Mucosa of stomach (tissue), 1 donor: ENCODE results near the gene PELI1.
A peak's percentile ranks its signal among the peaks of the same experiment; 100 is the strongest.

Experiments
- H3K27me3 ChIP-seq: one replicate; pipeline ENCODE4 v1.7.0; 2013; ENCODE audit warnings: mild to moderate bottlenecking, low read length; ENCODE audit not compliant: control insufficient read depth, insufficient read depth
- H3K36me3 ChIP-seq: one replicate; pipeline ENCODE4 v1.7.0; 2013; ENCODE audit warnings: low read length; ENCODE audit not compliant: control insufficient read depth, insufficient read depth
- H3K4me1 ChIP-seq: one replicate; pipeline ENCODE4 v1.7.0; 2013; ENCODE audit warnings: mild to moderate bottlenecking, low read length; ENCODE audit not compliant: control insufficient read depth, insufficient read depth
- H3K4me3 ChIP-seq: one replicate; pipeline ENCODE4 v1.7.0; 2013; ENCODE audit warnings: low read length
- H3K9ac ChIP-seq: one replicate; pipeline ENCODE4 v1.7.0; 2013; ENCODE audit warnings: mild to moderate bottlenecking, low read length, moderate library complexity
- H3K9me3 ChIP-seq: one replicate; pipeline ENCODE4 v1.7.0; 2013; ENCODE audit warnings: mild to moderate bottlenecking, low read length, moderate library complexity; ENCODE audit not compliant: control insufficient read depth
- donor health status: Pancreatic carcinoma.

Gene PELI1

DNA sequence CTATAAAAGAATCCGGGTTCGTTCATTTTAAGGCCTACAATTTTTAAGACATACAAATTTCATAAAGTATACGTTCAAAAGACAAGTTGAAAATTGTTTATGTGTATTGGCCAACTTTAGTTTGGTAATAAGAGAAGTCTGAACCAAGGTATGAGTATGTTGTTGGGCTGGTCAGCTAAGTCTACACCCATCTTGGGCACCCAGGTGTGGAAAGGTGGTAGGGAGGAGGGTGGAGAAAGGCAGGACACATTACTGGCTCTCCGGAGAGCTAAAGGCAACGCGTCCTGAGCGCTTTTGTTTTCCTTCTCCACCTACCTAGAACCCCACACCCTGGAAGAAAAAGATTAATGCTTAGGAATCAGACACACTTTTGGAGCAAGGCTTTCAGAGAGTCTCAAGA is 899 bp upstream of the PELI1 start:
- H3K9me3 ChIP-seq: no peaks in the 10 kb centered on the region
- peak overlapping the region; percentile 58 for H3K9ac ChIP-seq
- H3K4me3 ChIP-seq: no peak overlapping the region
- H3K36me3 ChIP-seq: no peaks in the 10 kb centered on the region
- no peaks in the 10 kb centered on the region for H3K27me3 ChIP-seq
- peaks cover 20% of the 10 kb centered on the region for H3K4me1 ChIP-seq

DNA sequence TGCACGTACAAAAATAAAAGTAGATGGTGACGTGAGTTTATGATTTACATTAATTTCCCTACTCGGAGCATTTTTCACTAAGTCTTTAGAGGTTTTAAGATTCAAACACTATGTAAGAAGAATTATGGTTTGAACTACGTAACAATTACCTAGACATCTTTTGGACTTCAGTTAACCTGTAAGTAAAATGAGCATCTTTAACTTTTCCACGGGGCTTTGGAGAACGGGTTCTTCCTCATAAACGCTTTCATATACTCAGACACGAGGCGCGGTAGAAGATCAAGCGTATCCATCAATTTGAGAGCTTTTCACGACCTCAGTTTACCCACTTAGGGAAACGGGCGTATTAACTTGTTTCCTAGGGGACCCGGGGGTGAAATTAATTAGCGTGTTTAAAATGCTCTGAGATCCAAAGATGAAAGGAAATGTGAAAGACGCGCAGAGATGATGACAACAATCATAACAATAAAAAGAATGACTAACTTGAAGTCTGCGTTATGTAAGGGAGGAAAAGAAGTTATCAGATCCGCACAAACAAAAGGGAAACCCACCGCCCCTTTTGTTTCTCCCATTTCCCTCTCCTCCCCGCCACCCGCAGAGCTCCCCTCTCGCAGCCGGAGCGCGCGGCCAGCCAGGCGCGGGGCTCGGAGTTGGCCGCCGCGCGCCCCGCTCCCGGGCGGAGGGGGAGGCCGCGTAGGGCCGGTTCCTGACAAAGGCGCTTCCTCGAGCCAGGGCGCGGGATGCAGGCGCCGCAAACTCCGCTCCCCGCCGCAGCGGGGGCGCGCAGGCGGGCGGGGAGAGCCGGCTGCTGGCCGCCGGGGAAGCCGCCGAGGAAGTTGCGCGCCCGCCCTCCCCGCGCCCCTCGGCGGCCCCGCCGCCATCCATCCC is 807 bp downstream of the PELI1 start:
- Histone ChIP-seq H3K36me3 (no peaks in the 10 kb centered on the region), H3K4me3 (peak overlapping the region; percentile 80), H3K27me3 (no peaks in the 10 kb centered on the region), H3K9ac (peak overlapping the region; percentile 94), H3K9me3 (no peaks in the 10 kb centered on the region), H3K4me1 (peaks cover 27% of the 10 kb centered on the region)

DNA sequence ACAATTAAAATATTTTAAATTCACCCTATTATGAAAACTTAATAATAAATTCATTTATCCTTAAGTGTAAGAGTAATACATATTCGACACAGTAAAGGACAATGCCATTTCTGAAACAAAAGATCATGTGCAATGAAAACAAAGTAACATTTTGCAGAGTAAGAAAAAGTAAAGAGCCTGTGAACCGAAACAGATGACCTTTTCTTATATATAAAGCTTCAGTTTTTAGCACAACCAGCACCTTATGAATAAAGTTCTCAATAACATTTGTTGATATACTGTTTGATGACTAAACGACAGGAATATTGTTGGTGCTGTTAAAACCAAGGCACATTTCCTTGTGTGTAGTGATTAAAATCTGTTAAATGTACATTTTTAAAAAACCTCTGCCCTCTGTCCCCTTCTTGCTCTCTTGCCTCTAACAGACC is 1.5 kb downstream of the PELI1 start:
- H3K27me3 ChIP-seq: no peaks in the 10 kb centered on the region
- peaks cover 33% of the 10 kb centered on the region for H3K4me1 ChIP-seq
- H3K36me3 ChIP-seq: no peaks in the 10 kb centered on the region
- no peaks in the 10 kb centered on the region for H3K9me3 ChIP-seq
- H3K9ac ChIP-seq: peak overlapping the region; percentile 94
- peak overlapping the region; percentile 80 for H3K4me3 ChIP-seq

DNA sequence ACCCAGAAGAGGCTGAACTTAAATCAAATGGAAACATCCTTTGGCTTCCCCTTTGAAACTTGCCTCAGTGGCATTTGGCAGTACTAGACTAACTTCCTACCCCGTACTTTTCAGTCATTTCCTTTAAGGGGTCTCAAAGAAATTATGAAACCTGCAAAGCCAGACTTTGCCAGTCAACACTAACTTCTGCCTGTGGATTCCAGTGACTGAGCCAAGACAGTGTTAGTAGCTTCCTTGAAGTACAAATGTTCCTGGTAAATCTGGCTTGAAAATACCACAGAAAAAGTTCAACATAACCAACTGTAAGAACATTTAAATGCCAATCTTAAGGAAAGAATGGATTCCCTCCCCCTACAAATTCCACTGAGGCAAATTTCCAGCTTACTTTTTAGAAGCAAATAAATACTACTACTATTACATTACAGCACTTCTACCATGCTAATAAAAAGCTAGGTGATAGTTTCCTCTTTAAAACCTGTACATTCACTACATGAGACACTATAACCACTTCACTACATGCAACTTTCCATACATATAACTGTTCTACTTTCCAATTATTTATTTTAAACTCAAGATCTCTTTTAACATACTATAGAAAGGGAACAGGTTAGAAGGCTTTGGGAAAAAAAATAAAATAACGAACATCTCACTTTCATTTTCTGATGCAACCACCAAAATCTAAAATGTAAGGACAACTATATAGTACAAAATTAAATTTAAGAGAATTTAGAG is 2.4 kb downstream of the PELI1 start:
- H3K4me3 ChIP-seq: peak overlapping the region; percentile 14
- peak overlapping the region; percentile 94 for H3K9ac ChIP-seq
- H3K27me3 ChIP-seq: no peaks in the 10 kb centered on the region
- no peaks in the 10 kb centered on the region for H3K36me3 ChIP-seq
- peaks cover 37% of the 10 kb centered on the region for H3K4me1 ChIP-seq
- H3K9me3 ChIP-seq: no peaks in the 10 kb centered on the region

DNA sequence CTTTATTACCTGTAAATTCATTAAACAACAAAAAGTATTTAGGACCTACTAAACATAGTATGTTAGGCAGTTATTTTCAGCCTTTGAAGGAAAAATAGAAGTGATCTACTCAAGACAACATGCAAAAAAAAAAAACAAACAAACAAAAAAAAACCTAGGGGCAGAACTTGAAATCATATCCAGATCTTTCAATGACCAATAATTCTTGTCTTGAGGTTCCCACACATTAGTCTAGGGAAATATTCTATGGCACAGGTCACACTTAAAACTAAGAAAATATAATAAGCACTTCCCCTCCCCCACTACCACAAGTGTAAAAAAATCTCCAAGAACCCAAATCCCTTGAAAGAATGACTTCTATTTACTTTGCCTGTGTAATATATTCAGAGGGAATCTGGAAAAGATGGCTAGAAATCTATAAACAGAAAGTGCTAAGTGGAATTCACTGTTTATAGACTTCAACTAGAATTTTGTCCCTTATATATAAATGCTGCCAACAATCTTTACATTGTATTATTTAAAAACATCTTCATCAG is 3.5 kb downstream of the PELI1 start:
- Histone ChIP-seq H3K4me3 (no peak overlapping the region), H3K9me3 (no peaks in the 10 kb centered on the region), H3K27me3 (no peaks in the 10 kb centered on the region), H3K4me1 (peaks cover 33% of the 10 kb centered on the region), H3K36me3 (no peaks in the 10 kb centered on the region), H3K9ac (no peak overlapping the region)

DNA sequence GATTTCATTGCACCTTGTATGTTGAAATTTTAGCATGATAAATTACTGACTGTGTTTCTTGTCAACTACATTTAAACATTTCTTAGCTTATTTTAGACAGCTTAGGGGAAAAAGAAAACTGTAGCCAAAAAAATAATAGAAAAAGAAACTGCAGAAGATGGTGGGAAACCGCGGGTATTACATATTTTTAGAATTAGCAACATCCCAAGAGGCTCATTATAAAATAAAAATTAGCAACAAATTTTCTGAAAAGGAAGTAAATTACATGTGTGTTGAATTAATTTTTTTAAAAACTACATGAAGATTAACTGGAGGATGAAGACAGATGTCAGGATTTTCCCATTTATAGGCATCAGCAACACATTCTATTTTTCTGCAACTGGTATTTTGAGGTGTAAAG is 4.3 kb downstream of the PELI1 start:
- Histone ChIP-seq H3K4me1 (peaks cover 26% of the 10 kb centered on the region), H3K36me3 (no peaks in the 10 kb centered on the region), H3K9ac (no peak overlapping the region), H3K9me3 (no peaks in the 10 kb centered on the region), H3K27me3 (no peaks in the 10 kb centered on the region), H3K4me3 (no peak overlapping the region)

DNA sequence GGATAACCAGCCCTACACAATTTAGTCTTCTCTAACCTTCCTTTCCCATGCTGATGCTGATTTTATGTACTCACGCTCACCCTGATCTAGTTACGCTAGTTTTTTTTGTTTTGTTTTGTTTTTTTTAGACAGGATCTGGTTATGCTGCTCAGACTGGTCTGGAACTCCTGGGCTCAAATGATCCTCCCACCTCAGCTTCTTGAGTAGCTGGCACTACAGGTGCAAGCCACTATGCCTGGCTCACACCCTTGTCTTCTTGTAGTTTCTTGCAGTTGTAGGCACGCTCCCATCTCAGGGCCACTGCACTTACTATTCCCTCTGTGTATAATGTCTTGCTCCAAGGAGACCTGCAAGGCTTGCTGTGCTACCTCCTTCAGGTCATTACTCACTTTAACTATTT is 6.2 kb downstream of the PELI1 start:
- Histone ChIP-seq H3K9ac (no peak overlapping the region), H3K36me3 (no peaks in the 10 kb centered on the region), H3K27me3 (no peaks in the 10 kb centered on the region), H3K9me3 (no peaks in the 10 kb centered on the region), H3K4me1 (peaks cover 22% of the 10 kb centered on the region), H3K4me3 (no peak overlapping the region)

DNA sequence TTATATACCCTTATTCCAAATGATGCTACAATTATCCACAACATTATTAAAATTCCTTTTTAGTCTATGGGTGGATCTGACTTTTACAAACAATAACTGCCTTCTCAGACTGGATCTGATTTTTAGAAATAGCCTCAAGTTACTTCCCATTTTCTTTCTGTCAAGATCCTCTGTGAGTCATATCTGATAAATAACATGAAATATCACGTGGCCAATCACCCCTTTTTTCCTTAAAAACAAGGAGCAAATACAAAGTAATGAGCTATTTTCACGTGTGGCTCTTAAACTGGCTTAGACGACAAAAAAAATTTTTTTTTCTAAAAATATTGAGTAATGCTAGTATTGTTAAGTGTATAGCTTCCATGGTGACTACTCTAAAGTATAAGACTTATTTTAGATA is 6.7 kb downstream of the PELI1 start:
- H3K36me3 ChIP-seq: no peaks in the 10 kb centered on the region
- no peaks in the 10 kb centered on the region for H3K27me3 ChIP-seq
- H3K4me1 ChIP-seq: peaks cover 22% of the 10 kb centered on the region
- H3K9ac ChIP-seq: no peak overlapping the region
- no peak overlapping the region for H3K4me3 ChIP-seq
- no peaks in the 10 kb centered on the region for H3K9me3 ChIP-seq

DNA sequence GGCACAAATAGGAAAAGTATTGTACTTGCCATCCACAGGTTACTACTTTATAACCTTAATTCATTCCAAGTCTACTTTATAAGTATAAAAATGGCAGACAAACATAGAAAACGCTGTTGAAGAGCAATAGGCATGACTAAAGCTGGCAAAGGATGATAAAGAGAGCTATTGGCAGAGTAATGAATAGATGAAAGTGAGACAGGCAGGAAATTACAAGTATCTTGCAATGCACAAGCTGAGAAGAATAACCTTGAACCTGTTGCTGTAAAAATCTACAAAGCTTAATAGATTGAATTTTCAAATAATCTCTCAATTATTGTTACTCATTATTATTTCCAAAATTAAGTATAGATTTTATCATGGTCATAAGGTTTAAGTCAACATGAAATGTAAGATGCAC is 8.8 kb downstream of the PELI1 start:
- Histone ChIP-seq H3K9me3 (no peaks in the 10 kb centered on the region), H3K36me3 (no peaks in the 10 kb centered on the region), H3K4me1 (peaks cover 17% of the 10 kb centered on the region), H3K9ac (no peak overlapping the region), H3K4me3 (no peak overlapping the region), H3K27me3 (no peaks in the 10 kb centered on the region)

DNA sequence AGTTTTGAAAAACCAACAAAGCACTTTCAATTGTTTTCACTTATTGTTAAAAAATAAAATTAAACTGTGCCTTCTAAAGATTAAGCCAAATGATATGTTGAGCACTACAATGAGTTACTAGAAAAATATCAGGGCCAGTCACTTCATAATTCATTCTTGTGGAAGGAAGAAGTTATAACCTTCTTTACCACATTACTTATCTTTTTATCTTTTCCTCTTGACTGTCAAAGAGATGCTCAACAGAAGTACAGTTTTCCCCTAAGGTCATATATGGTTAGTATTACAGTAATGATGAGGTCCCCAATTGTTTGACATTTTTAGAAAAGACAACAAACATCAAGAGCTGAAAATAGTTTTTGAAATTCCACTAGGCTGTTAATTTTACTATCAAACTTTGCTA is 9.4 kb downstream of the PELI1 start:
- H3K27me3 ChIP-seq: no peaks in the 10 kb centered on the region
- H3K9me3 ChIP-seq: no peaks in the 10 kb centered on the region
- H3K4me3 ChIP-seq: no peak overlapping the region
- no peaks in the 10 kb centered on the region for H3K36me3 ChIP-seq
- H3K4me1 ChIP-seq: peaks cover 17% of the 10 kb centered on the region
- H3K9ac ChIP-seq: no peak overlapping the region

DNA sequence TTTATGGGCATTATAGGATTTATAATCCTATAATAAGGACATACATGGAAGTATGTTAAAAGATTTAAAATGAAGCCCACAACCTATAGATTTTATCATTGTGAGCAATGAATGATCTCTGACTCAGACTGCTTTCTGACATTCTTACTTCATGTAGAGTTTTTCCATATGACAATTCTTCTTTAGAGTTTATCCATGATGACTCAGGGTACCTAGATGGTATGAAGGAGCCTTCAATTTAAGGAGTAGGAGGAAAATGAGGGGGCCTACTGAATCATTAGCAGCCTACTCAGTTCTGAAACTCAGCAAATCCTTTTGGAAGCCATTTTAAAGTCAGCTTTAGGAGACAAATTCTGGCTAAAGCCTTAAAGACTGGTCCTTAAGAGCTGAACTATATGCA is 10.4 kb downstream of the PELI1 start:
- Histone ChIP-seq H3K9ac (no peak overlapping the region), H3K4me3 (no peak overlapping the region), H3K4me1 (peaks cover 12% of the 10 kb centered on the region), H3K27me3 (no peaks in the 10 kb centered on the region), H3K9me3 (no peaks in the 10 kb centered on the region), H3K36me3 (no peaks in the 10 kb centered on the region)

DNA sequence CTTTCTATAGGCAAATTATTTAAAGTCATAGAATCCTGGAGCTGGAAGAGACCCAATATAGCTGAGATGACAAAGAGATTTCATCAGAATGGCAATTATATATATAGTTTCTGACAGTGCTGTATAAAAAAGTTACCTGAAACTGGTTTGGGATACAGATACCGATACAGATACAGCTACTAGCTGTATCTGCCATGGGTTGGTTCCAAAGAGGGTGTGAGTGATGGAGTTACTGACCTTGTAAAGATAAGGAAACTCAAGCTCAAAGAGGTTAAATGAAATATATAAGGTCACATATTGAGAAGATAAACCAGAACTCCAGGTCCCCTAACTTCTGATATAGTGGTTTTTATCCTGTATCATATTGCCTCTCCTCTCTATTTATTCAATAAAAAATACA is 10.9 kb downstream of the PELI1 start:
- H3K4me1 ChIP-seq: peaks cover 9% of the 10 kb centered on the region
- no peak overlapping the region for H3K9ac ChIP-seq
- H3K9me3 ChIP-seq: no peaks in the 10 kb centered on the region
- no peak overlapping the region for H3K4me3 ChIP-seq
- H3K27me3 ChIP-seq: no peaks in the 10 kb centered on the region
- no peaks in the 10 kb centered on the region for H3K36me3 ChIP-seq
